ENCODE measurements around the gene KIF1B. TPM values are rescaled to one million over a fixed set of nuclear protein-coding genes. Genes with fewer than 3 reads are reported as not detected.

KIF1B gene
- total RNA-seq, 1 donor from 2014 or later: 35.5 TPM

DNA sequence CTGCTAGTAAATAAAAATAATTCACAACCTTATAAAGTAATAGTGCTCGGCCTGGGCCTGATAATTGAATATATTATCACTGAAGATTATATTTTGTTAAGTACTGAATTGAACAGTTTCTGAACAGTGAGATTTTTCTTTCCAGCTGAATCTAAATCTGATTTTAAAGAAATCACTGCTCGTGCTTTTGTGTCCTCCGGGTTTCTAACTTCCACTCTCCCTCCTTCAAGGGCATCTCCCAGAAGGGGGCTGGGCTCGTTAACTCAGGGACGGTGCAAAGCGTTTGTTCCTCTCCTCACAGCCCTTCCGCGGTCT is 823 bp upstream of the KIF1B start:
- ATAC-seq (no peak), DNase-seq (no peak)
- TF ChIP-seq, protein P1, sequence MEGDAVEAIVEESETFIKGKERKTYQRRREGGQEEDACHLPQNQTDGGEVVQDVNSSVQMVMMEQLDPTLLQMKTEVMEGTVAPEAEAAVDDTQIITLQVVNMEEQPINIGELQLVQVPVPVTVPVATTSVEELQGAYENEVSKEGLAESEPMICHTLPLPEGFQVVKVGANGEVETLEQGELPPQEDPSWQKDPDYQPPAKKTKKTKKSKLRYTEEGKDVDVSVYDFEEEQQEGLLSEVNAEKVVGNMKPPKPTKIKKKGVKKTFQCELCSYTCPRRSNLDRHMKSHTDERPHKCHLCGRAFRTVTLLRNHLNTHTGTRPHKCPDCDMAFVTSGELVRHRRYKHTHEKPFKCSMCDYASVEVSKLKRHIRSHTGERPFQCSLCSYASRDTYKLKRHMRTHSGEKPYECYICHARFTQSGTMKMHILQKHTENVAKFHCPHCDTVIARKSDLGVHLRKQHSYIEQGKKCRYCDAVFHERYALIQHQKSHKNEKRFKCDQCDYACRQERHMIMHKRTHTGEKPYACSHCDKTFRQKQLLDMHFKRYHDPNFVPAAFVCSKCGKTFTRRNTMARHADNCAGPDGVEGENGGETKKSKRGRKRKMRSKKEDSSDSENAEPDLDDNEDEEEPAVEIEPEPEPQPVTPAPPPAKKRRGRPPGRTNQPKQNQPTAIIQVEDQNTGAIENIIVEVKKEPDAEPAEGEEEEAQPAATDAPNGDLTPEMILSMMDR (IDR thresholded peaks at IDR 0.05): no peak
- no peaks in the 10 kb centered on the region for H3K27me3 ChIP-seq
- H3K4me1 ChIP-seq: peaks cover 23% of the 10 kb centered on the region
- no peaks in the 10 kb centered on the region for H3K36me3 ChIP-seq
- intact Hi-C loops (cut with DNase I): no loop called here
- H3K4me3 ChIP-seq: peak overlapping the region; percentile 90
- H3K9me3 ChIP-seq: no peaks in the 10 kb centered on the region
- peak overlapping the region; percentile 98 for H3K27ac ChIP-seq

DNA sequence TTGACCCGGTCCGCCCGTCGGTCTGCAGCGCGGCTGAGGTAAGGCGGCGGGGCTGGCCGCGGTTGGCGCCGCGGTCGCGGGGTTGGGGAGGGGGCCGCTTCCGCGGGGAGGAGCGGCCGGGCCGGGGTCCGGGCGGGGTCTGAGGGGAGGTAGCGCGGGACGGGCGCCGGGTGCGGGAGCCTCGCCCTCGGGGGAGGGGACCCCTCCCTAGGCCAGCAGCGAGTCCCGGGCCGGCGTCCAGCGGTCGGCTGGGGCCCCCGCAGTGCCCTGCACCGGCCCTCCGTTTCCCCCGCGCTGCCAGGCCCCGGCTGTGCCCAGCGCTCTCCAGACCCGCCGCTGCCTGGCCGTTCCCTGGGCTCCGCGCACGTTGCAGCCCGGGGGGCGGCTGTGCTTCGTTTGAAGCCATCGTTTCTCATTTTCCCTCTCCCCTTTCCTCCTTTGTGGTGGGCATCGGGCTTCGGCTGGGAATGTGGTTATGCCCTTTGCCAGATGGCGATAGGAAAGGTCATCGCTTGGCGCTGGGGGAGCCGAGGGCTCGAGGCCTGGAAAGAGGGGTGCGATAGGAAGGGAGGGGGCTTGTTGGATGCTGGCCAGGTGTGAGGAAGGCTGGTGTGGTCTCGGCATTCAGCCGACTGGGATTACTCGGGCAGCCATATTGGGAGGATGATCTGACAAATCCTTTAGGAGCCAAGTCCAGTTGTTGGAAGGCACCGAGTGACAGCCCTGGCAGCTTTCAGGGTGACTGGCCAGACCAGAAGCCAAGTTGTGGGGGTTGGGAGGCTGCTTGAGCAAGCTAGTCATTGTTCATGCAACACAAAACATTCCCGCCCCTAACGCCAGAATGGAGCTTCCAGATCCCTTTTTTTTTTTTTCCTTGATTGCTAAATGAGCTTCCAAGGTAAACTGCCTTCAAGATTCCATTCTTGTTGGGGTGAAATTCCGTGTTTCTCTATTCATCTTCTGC is 753 bp downstream of the KIF1B start:
- TF ChIP-seq, protein P1 (IDR thresholded peaks at IDR 0.05): no peak
- peak overlapping the region; percentile 90 for H3K4me3 ChIP-seq
- ATAC-seq: peak; percentile 55
- intact Hi-C loops (cut with DNase I): loop anchor here (10.0 kb wide), 1 partner anchor 124 kb away; no protein-coding TSS in a partner anchor
- H3K27ac ChIP-seq: peak overlapping the region; percentile 98
- peaks cover 32% of the 10 kb centered on the region for H3K4me1 ChIP-seq
- no peaks in the 10 kb centered on the region for H3K36me3 ChIP-seq
- no peaks in the 10 kb centered on the region for H3K27me3 ChIP-seq
- H3K9me3 ChIP-seq: no peaks in the 10 kb centered on the region
- DNase-seq: peak; percentile 89

DNA sequence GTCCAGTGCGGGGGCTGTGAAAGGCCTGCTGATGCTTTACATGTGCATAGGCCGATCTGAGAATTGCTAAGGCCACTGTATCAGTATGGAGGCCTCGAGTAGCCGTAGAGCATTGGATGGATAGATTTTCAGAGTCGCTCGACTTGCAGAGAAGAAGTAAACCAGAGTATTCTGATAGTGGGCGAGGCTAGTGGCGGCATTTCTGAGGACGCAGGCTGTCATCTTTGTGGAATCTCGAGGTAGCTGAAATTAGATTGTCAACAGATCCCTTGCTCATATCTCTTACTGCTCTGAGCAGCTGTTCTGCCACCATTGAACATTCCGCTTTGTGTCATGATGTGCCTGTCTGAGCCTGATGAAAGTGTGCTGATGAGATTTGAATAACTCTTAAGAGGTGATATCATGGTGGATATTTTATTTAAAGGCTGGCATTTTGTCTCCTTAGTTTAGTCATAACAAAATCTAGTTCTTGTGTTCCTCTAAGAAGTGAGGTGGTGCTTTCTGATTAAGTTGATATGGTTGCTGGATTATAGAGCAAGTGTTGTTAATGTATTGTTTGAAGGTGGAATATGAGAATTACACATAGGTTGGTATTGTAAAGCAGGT is 1.5 kb downstream of the KIF1B start:
- peak overlapping the region; percentile 98 for H3K27ac ChIP-seq
- H3K36me3 ChIP-seq: no peaks in the 10 kb centered on the region
- no peaks in the 10 kb centered on the region for H3K9me3 ChIP-seq
- H3K4me3 ChIP-seq: peak overlapping the region; percentile 90
- no peak for ATAC-seq
- no peaks in the 10 kb centered on the region for H3K27me3 ChIP-seq
- TF ChIP-seq, protein P1 (IDR thresholded peaks at IDR 0.05): no peak
- no peak for DNase-seq
- intact Hi-C loops (cut with DNase I): loop anchor here (10.0 kb wide), 1 partner anchor 123 kb away; no protein-coding TSS in a partner anchor
- peaks cover 40% of the 10 kb centered on the region for H3K4me1 ChIP-seq

DNA sequence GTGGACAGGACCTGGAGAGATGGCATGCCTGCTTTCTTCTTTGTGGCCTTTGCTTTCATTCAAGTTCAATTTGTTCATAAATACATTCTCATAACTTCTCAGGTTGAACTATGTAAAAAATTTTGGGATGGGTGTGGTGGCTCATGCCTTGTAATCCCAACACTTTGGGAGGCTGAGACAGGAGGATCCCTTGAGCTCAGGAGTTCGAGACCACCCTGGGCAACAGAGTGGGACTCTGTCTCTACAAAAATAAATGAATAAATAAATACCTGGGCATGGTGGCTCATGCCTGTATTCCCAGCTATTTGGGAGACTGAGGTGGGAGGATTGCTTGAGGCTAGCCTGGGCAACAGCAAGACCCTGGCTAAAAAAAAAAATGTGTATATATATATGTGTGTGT is 2.1 kb downstream of the KIF1B start:
- H3K27me3 ChIP-seq: no peaks in the 10 kb centered on the region
- TF ChIP-seq, protein P1 (IDR thresholded peaks at IDR 0.05): no peak
- peak overlapping the region; percentile 98 for H3K27ac ChIP-seq
- peak overlapping the region; percentile 90 for H3K4me3 ChIP-seq
- intact Hi-C loops (cut with DNase I): loop anchor here (10.0 kb wide), 1 partner anchor 122 kb away; no protein-coding TSS in a partner anchor
- DNase-seq (no peak), ATAC-seq (no peak)
- H3K9me3 ChIP-seq: no peaks in the 10 kb centered on the region
- H3K4me1 ChIP-seq: peaks cover 45% of the 10 kb centered on the region
- no peaks in the 10 kb centered on the region for H3K36me3 ChIP-seq

DNA sequence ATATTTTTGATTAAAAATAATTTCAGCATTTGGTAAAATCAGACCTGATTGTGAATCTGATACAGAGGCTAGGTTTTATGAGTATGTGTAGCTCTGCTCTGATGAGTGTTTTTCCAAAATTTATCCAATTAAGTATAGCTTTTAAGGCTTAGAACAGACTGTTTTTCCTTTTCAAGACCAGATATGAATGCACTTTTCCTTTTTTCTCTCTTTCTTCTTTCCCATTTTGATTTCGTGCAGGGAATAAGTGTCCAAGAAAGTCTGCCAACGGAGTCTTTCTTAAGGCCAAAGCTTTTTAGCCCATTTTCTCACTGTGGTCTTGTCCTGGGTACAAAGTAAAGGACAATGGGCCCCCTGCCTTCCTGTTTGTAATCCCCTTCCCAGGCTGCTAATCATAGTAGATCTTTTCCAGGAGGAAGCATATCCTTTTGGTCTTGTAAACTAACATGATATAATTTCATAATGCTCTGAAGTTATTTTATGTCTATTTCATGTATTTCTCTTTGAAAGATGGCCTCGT is 2.9 kb downstream of the KIF1B start:
- Histone ChIP-seq H3K9me3 (no peaks in the 10 kb centered on the region), H3K4me1 (peaks cover 52% of the 10 kb centered on the region), H3K36me3 (no peaks in the 10 kb centered on the region), H3K27ac (no peak overlapping the region), H3K4me3 (no peak overlapping the region), H3K27me3 (no peaks in the 10 kb centered on the region)
- DNase-seq: no peak
- ATAC-seq: no peak
- intact Hi-C loops (cut with DNase I): loop anchor here (10.0 kb wide), 1 partner anchor 122 kb away; no protein-coding TSS in a partner anchor
- TF ChIP-seq, protein P1 (IDR thresholded peaks at IDR 0.05): no peak
